Fibroblast of lung (primary cell): Measurements from ENCODE around the gene SDC4. TPM values are rescaled to one million over a fixed set of nuclear protein-coding genes. Genes with fewer than 3 reads are reported as not detected.

Source experiments
- DNase-seq, 2 donors: peaks; one replicate each; pipeline versions ENCODE4 v3.0.0 to v3.0.0-alpha.2; 2010; ENCODE audit warnings: low read depth in 2 of 2
- H2AFZ ChIP-seq: 2 replicates; pipeline ENCODE4 v1.5.1; 2012; ENCODE audit warnings: low read length, control low read depth, inconsistent platforms
- H3K27ac ChIP-seq: 2 replicates; pipeline ENCODE4 v1.5.1; 2011; ENCODE audit warnings: low read length, control low read depth; ENCODE audit not compliant: insufficient read depth
- H3K27me3 ChIP-seq: 2 replicates; pipeline ENCODE4 v1.5.1; 2011; ENCODE audit warnings: mild to moderate bottlenecking, low read length; ENCODE audit not compliant: control insufficient read depth, insufficient read depth
- H3K36me3 ChIP-seq: 2 replicates; pipeline ENCODE4 v1.5.1; 2011; ENCODE audit warnings: low read length; ENCODE audit not compliant: control insufficient read depth, insufficient read depth
- H3K4me1 ChIP-seq: 2 replicates; pipeline ENCODE4 v1.5.1; 2011; ENCODE audit warnings: low read length; ENCODE audit not compliant: control insufficient read depth, insufficient read depth; ENCODE audit errors: extremely low read depth
- H3K4me2 ChIP-seq: 2 replicates; pipeline ENCODE4 v1.5.1; 2011; ENCODE audit warnings: low read length, control low read depth; ENCODE audit not compliant: insufficient read depth; ENCODE audit errors: extremely low read depth
- H3K4me3 ChIP-seq, 4 experiments: fragments of 200-600 bp in 1 of 4; sonication (generic) in 1 of 4; replicated peaks in 1 of 4; 2 replicates each; pipeline ENCODE4 v1.5.1; 2011 to 2016; ENCODE audit warnings: low read length in 4 of 4, low read depth in 3 of 4, mild to moderate bottlenecking in 3 of 4, control low read depth in 2 of 4, inconsistent platforms in 1 of 4, mixed read lengths in 1 of 4; ENCODE audit not compliant: insufficient read depth in 1 of 4; ENCODE audit errors: control extremely low read depth in 1 of 4
- H3K79me2 ChIP-seq: 2 replicates; pipeline ENCODE4 v1.5.1; 2012; ENCODE audit warnings: mild to moderate bottlenecking, low read length, inconsistent platforms; ENCODE audit not compliant: control insufficient read depth, insufficient read depth
- H3K9ac ChIP-seq: 2 replicates; pipeline ENCODE4 v1.5.1; 2011; ENCODE audit warnings: mild to moderate bottlenecking, low read length, control low read depth; ENCODE audit not compliant: insufficient read depth
- H3K9me3 ChIP-seq: 2 replicates; pipeline ENCODE4 v1.5.1; 2012; ENCODE audit warnings: low read depth, low read length; ENCODE audit not compliant: control insufficient read depth, insufficient read depth
- H4K20me1 ChIP-seq: 2 replicates; pipeline ENCODE4 v1.5.1; 2011; ENCODE audit warnings: low read length; ENCODE audit not compliant: control insufficient read depth, insufficient read depth; ENCODE audit errors: extremely low read depth
- CTCF ChIP-seq, 2 donors: IDR thresholded peaks in 1 of 2; conservative IDR thresholded peaks in 1 of 2; 1 replicate in 1 of 2; 2 replicates in 1 of 2; pipeline ENCODE4 v1.5.1; 2011 to 2012; ENCODE audit warnings: low read length in 2 of 2, control low read depth in 1 of 2, inconsistent platforms in 1 of 2, low read depth in 1 of 2, mild to moderate bottlenecking in 1 of 2
- EZH2 ChIP-seq: IDR thresholded peaks from 2 replicates; pipeline ENCODE4 v1.5.1; 2012; ENCODE audit warnings: low read length, control low read depth, mild to moderate bottlenecking; ENCODE audit errors: missing control alignments
- polyA plus RNA-seq, 2 donors: library from polyadenylated mRNA; depleted of rRNA in 1 of 2; stranded (reverse) in 1 of 2; unstranded in 1 of 2; fragments of >200 nt; gene quantifications; 2 replicates each; pipeline ENCODE4 v1.2.1, GENCODE V29; 2011 to 2012; ENCODE audit warnings: missing spikeins in 1 of 2
- total RNA-seq: library from RNA; depleted of rRNA; stranded (reverse); fragments of >200 nt; gene quantifications from 2 replicates; pipeline ENCODE4 v1.2.1, GENCODE V29; 2014

The SDC4 gene
- total and polyA plus RNA-seq, 2 donors (not counting 1 experiment from before 2014, with no cell fraction given): 175 to 312 TPM

DNA sequence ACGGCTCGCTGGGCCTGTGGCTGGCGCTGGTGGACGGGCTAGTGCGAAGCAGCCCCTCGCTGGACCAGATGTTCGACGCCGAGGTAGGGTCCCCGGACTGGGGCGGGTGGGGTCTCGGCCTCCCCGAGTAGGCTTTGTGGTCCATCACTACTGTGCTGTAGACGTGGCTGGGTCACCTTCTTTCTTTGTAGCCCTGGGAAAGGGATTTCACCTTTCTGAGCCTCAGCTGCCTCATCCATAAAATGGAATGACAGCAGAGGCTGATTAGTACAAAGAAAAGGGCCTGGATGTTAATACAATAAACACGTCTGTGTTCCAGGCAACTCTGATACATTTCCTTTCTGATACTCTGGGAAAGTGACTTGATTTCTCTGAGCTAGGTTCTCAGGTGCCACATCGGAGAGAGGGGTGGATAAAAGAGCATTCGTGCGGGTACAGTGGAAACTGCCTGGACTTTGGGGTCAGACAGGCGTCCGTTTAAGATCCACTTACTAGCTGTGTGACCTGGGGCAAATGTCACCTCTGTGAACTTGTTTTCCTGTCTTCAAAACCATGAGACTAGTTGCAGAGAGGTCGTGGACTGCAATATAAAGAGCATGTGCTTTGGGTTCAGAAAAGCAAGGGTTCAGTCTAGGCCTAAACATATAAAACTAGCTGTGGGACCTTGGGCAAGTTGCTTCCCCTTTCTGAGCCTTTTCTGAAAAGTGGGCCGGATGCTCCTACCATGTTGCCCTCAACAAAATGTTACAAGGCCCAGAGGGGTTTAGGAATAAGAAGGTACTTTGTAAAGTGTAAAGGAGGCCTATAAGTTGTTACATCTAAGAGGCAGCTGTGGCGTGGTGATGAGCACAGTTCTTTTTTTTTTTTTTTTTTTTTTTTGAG, 15.6 kb upstream of the SDC4 start:
- Histone ChIP-seq H3K9ac (peak overlapping the region; percentile 99), H4K20me1 (no peaks in the 10 kb centered on the region), H3K79me2 (peaks cover 14% of the 10 kb centered on the region), H3K9me3 (no peaks in the 10 kb centered on the region), H3K4me3 (peak overlapping the region; percentile 71 to 92 (median 88)), H3K4me1 (peaks cover 12% of the 10 kb centered on the region), H3K36me3 (peaks cover 16% of the 10 kb centered on the region), H2AFZ (peak overlapping the region; percentile 97), H3K27me3 (no peaks in the 10 kb centered on the region), H3K4me2 (peak overlapping the region; percentile 92), H3K27ac (peak overlapping the region; percentile 98)
- no peak for TF ChIP-seq EZH2
- TF ChIP-seq CTCF (conservative IDR thresholded peaks at IDR 0.05 in 1 of 2, IDR thresholded peaks at IDR 0.05 in 1 of 2; ENCODE audit: low read depth in 1 of 2, low read length in 2 of 2): no peak
- DNase-seq: no peak

DNA sequence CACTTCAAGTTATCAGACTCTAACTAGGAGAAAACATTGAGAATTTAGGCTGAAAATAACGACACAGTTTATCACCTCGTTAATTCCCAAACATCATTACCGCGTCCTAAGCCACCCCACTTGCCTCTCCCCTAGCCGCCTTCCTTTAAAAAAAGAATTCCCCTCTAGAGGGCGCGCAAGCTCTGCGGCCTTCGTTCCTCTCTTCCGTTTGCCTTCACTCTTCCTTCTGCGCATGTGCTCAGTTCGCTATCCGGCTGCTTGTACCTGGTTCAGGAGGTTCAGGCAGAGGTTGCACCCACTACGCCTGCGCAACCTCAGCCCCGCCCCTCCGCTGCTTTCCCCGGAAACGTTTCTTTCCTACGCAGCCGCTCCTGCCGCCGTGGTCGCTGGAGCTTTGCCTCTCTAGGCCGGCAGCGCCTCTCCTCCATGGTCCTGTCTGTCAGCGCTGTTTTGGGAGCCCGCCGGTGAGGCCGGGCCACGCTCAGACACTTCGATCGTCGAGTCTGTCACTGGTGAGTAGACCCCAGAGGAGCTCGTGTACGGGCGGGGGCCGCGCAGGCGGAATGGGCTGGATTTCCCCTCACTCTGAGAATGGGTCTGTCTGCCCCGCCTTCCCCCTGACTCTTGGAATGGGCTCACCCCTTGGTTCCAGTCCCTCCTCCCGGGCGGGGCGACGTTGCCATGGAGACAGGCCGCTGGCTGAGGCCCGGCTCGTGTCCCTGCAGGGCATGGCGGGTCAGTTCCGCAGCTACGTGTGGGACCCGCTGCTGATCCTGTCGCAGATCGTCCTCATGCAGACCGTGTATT, 14.8 kb upstream of the SDC4 start, which contains the start of gene SYS1:
TSS of gene SYS1 (plus strand) at position 353 of the 807 bp plus-strand sequence. CDS start at position 729, 376 bp downstream.
- H3K79me2 ChIP-seq: peaks cover 14% of the 10 kb centered on the region
- H3K4me2 ChIP-seq: peak within 1 kb of the TSS; percentile 92
- peaks cover 13% of the 10 kb centered on the region for H3K36me3 ChIP-seq
- TF ChIP-seq EZH2: no peak
- TF ChIP-seq CTCF (conservative IDR thresholded peaks at IDR 0.05 in 1 of 2, IDR thresholded peaks at IDR 0.05 in 1 of 2; ENCODE audit: low read depth in 1 of 2, low read length in 2 of 2): peak; percentile 80 to 88
- DNase-seq: peak; percentile 96 to 99
- H3K4me1 ChIP-seq: peaks cover 19% of the 10 kb centered on the region
- peak within 1 kb of the TSS; percentile 98 for H3K27ac ChIP-seq
- no peaks in the 10 kb centered on the region for H3K9me3 ChIP-seq
- peak within 1 kb of the TSS; percentile 99 for H3K9ac ChIP-seq
- H3K27me3 ChIP-seq: no peaks in the 10 kb centered on the region
- no peaks in the 10 kb centered on the region for H4K20me1 ChIP-seq
- H2AFZ ChIP-seq: peak within 1 kb of the TSS; percentile 97
- peak within 1 kb of the TSS; percentile 71 to 92 (median 88) for H3K4me3 ChIP-seq

- no peak overlapping the region for H3K27ac ChIP-seq
Observed at GRCh38 chr20:45361793-45362192, 13.6 kb upstream of the SDC4 start.

More at GRCh38 chr20:45361793-45362192, 13.6 kb upstream of the SDC4 start:
- no peak for DNase-seq
- Histone ChIP-seq H3K4me1 (peaks cover 25% of the 10 kb centered on the region), H3K4me3 (no peak overlapping the region), H4K20me1 (no peaks in the 10 kb centered on the region), H3K79me2 (peaks cover 14% of the 10 kb centered on the region), H3K27me3 (no peaks in the 10 kb centered on the region), H3K4me2 (no peak overlapping the region), H3K36me3 (peaks cover 6% of the 10 kb centered on the region), H3K9ac (no peak overlapping the region), H3K9me3 (no peaks in the 10 kb centered on the region), H2AFZ (no peak overlapping the region)
- no peak for TF ChIP-seq CTCF (conservative IDR thresholded peaks at IDR 0.05 in 1 of 2, IDR thresholded peaks at IDR 0.05 in 1 of 2; ENCODE audit: low read depth in 1 of 2, low read length in 2 of 2)
- no peak for TF ChIP-seq EZH2
